ENCODE measurements around the gene DCAF15.
A peak's percentile ranks its signal among the peaks of the same experiment; 100 is the strongest.

The DCAF15 gene

GRCh38 chr19:13952154-13952930, at the start of gene DCAF15:
TSS of gene DCAF15 (plus strand) at chr19:13952509. CDS start at chr19:13952513, 4 bp downstream.
- Histone ChIP-seq H3K27ac (peak within 1 kb of the TSS; percentile 83 to 94 (median 90)), H3K9ac (peak within 1 kb of the TSS; percentile 85 to 93 (median 90)), H3K9me3 (replicated peaks in 1 of 11) (no peaks in the 10 kb centered on the region), H3K4me3 (peak within 1 kb of the TSS; percentile 69 to 88 (median 80)), H3K36me3 (peaks cover 31 to 38% (median 35%) of the 10 kb centered on the region in 11 experiments), H3K4me2 (peak within 1 kb of the TSS; percentile 84 to 98 (median 96)), H3K4me1 (peaks cover 11 to 21% (median 20%) of the 10 kb centered on the region in 10 experiments), H3K27me3 (no peaks in the 10 kb centered on the region), H4K20me1 (peaks cover 0 to 46% (median 28%) of the 10 kb centered on the region in 11 experiments; a peak in 18 of 22 replicates)
- no peak for TF ChIP-seq Cebpa-rat (IDR thresholded peaks at IDR 0.05)

DNA sequence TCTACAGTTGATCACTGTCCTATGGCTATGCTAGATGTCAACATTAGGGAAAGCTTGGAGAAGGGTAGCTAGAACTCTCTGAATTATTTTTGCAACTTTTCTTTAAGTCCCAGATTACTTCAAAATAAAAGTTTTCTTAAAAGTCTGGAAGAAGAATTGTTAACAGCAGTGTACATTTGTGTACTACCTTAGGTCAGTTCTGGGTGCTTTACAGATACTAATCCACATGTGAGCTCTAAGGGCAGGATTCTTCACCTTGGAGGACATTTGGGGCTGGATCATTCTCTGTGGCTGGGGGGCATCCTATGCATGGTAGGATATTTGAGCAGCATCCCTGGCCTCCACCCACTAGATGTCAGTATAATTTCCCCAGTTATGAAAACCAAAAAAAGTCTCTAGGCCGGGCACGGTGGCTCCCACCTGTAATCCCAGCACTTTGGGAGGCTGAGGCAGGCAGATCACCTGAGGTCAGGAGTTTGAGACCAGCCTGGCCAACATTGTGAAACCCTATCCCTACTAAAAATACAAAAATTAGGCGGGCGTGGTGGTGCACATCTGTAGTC, 49.2 kb upstream of the DCAF15 start:
- Histone ChIP-seq H3K9ac (no peak overlapping the region), H3K4me2 (no peak overlapping the region), H3K4me1 (peaks cover 15 to 35% (median 30%) of the 10 kb centered on the region in 10 experiments)

GRCh38 chr19:13905634-13906520, 46.4 kb upstream of the DCAF15 start, which contains the start of the genes BRME1 and CC2D1A:
TSS of gene BRME1 (minus strand) at chr19:13906117. CDS start at chr19:13904892, 1,225 bp downstream.
TSS of gene CC2D1A (plus strand) at chr19:13906201. CDS start at chr19:13906442, 241 bp downstream.
- Histone ChIP-seq H3K9ac (peak within 1 kb of the TSS; percentile 79 to 89 (median 87)), H3K4me1 (peaks cover 23 to 58% (median 46%) of the 10 kb centered on the region in 10 experiments), H4K20me1 (no peaks in the 10 kb centered on the region; a peak in 1 of 22 replicates), H3K36me3 (peaks cover 15 to 17% (median 16%) of the 10 kb centered on the region in 11 experiments), H3K27me3 (no peaks in the 10 kb centered on the region), H3K4me3 (peak within 1 kb of the TSS; percentile 70 to 88 (median 84)), H3K4me2 (peak within 1 kb of the TSS; percentile 69 to 96 (median 91)), H3K9me3 (replicated peaks in 1 of 11) (no peaks in the 10 kb centered on the region), H3K27ac (peak within 1 kb of the TSS; percentile 63 to 85 (median 79); a peak in 21 of 22 replicates)
- no peak for TF ChIP-seq Cebpa-rat (IDR thresholded peaks at IDR 0.05)

More for the DNA sequence above, 49.2 kb upstream of the DCAF15 start:
- no peaks in the 10 kb centered on the region for H3K27me3 ChIP-seq
- no peak overlapping the region for H3K4me3 ChIP-seq
- no peaks in the 10 kb centered on the region for H3K9me3 ChIP-seq (replicated peaks in 1 of 11)
- H3K27ac ChIP-seq, result no peak overlapping the region
- TF ChIP-seq Cebpa-rat (IDR thresholded peaks at IDR 0.05), result no peak
- H4K20me1 ChIP-seq, result no peaks in the 10 kb centered on the region
- no peaks in the 10 kb centered on the region; a peak in 1 of 22 replicates for H3K36me3 ChIP-seq

DNA sequence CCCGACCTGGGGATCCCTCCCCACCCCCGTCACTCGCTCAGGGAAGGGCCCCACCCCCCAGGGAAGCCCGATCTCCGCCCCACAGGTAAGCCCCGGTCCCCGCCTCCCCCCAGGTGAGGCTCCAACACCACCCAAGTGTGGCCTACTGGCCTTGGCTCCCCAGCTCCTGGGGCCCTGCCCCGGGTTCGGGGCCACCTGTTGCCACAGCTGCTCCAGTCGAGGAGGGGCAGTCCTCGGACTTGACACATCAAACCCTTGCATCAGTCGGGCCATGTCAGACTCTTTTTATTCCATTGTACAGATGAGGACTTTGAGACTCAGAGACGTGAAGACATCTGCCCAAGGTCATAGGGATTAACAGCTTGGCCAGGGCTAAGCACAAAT, 45.8 kb upstream of the DCAF15 start:
- peak overlapping the region; percentile 70 to 88 (median 84) for H3K4me3 ChIP-seq
- peaks cover 18 to 24% (median 22%) of the 10 kb centered on the region in 11 experiments for H3K36me3 ChIP-seq
- H3K27ac ChIP-seq, result peak overlapping the region; percentile 63 to 85 (median 79); a peak in 21 of 22 replicates
- TF ChIP-seq Cebpa-rat (IDR thresholded peaks at IDR 0.05), result no peak
- H3K27me3 ChIP-seq, result no peaks in the 10 kb centered on the region
- H3K9ac ChIP-seq, result peak overlapping the region; percentile 79 to 89 (median 87)
- H3K4me2 ChIP-seq, result peak overlapping the region; percentile 69 to 96 (median 91)
- no peaks in the 10 kb centered on the region for H3K9me3 ChIP-seq (replicated peaks in 1 of 11)
- peaks cover 23 to 64% (median 50%) of the 10 kb centered on the region in 10 experiments for H3K4me1 ChIP-seq
- no peaks in the 10 kb centered on the region; a peak in 1 of 22 replicates for H4K20me1 ChIP-seq

DNA sequence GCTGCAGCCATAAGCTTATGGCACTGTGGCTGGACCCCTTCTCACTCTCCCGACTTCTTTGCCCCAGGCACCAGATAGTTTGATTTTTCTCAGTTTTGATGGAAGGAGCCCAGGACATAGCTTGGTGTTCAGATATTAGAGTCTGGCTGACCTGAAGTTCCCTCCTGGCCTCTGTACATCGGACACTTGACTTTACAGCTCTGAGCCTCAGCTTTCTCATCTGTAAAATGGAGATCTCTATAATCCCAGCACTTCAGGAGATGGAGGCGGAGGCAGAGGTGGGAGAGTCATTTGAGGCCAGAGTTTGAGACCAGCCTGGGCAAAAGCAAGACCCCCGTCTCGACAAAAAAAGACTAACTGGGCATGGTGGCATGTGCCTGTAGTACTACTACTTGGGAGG, 45.4 kb upstream of the DCAF15 start:
- Histone ChIP-seq H3K4me2 (peak overlapping the region; percentile 69 to 96 (median 91)), H3K9ac (peak overlapping the region; percentile 79 to 89 (median 87)), H3K4me3 (peak overlapping the region; percentile 70 to 88 (median 84)), H3K27me3 (no peaks in the 10 kb centered on the region), H3K27ac (peak overlapping the region in 6 of 11 experiments; percentile 76 to 83 (median 80); a peak in 7 of 22 replicates), H4K20me1 (no peaks in the 10 kb centered on the region; a peak in 1 of 22 replicates), H3K36me3 (peaks cover 18 to 27% (median 23%) of the 10 kb centered on the region in 11 experiments), H3K4me1 (peaks cover 23 to 64% (median 50%) of the 10 kb centered on the region in 10 experiments), H3K9me3 (replicated peaks in 1 of 11) (no peaks in the 10 kb centered on the region)
- no peak for TF ChIP-seq Cebpa-rat (IDR thresholded peaks at IDR 0.05)

DNA sequence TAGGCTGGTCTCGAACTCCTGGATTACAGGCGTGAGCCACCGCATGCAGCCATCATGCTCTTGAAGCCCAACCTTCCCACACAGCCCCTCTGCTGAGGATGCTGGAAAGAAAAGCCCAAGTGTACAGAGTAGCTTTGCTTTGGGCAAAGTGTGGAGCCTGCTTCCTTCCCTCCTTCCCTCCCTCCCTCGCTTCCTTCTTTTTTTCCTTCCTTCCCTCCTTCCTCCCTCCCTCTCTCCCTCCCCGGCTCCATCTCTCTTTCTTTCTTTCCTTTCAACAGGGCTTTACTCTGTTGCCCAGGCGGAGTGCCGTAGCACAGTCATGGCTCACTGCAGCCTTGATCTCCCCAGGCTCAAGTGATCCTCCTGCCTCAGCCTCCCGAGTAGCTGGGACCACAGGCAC, 43.6 kb upstream of the DCAF15 start:
- H3K4me2 ChIP-seq, result peak overlapping the region in 8 of 11 experiments; percentile 7 to 94 (median 82); a peak in 6 of 22 replicates
- peaks cover 36 to 45% (median 41%) of the 10 kb centered on the region in 11 experiments for H3K36me3 ChIP-seq
- peaks cover 23 to 61% (median 47%) of the 10 kb centered on the region in 10 experiments for H3K4me1 ChIP-seq
- H3K27me3 ChIP-seq, result no peaks in the 10 kb centered on the region
- TF ChIP-seq Cebpa-rat (IDR thresholded peaks at IDR 0.05), result no peak
- no peaks in the 10 kb centered on the region for H3K9me3 ChIP-seq (replicated peaks in 1 of 11)
- no peak overlapping the region for H3K9ac ChIP-seq
- H4K20me1 ChIP-seq, result no peaks in the 10 kb centered on the region; a peak in 1 of 22 replicates
- no peak overlapping the region for H3K4me3 ChIP-seq
- no peak overlapping the region for H3K27ac ChIP-seq

DNA sequence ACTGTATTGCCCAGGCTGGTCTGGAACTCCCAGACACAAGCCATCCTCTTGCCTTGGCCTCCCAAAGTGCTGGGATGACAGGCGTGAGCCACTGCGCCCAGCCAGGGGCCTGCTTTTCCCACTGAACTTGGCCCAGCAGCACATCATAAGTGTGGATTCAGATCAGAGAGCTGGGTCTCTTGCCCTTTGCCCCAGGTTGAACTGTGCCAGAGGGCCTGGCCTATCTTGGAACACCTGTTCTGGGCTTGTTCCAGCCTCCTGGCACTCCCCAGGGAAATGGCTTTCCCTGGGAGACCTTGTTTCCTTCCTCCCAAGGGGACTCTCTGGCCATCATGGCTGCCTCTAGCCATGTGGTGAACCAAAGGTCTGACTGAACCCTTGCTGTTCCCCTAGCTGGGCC, 42.9 kb upstream of the DCAF15 start:
- Histone ChIP-seq H3K4me1 (peaks cover 23 to 59% (median 44%) of the 10 kb centered on the region in 10 experiments), H3K4me2 (peak overlapping the region in 6 of 11 experiments; percentile 10 to 34 (median 16); a peak in 6 of 22 replicates), H3K9ac (peak overlapping the region in 2 of 11 experiments; percentile 2 to 17; a peak in 1 of 22 replicates), H3K36me3 (peaks cover 42 to 53% (median 49%) of the 10 kb centered on the region in 11 experiments), H3K4me3 (no peak overlapping the region), H3K9me3 (replicated peaks in 1 of 11) (no peaks in the 10 kb centered on the region), H3K27ac (peak overlapping the region in 5 of 11 experiments; percentile 4 to 32 (median 21); a peak in 4 of 22 replicates), H3K27me3 (no peaks in the 10 kb centered on the region), H4K20me1 (no peaks in the 10 kb centered on the region; a peak in 1 of 22 replicates)
- TF ChIP-seq Cebpa-rat (IDR thresholded peaks at IDR 0.05), result no peak

GRCh38 chr19:13913352-13913751, 39.0 kb upstream of the DCAF15 start:
- no peak overlapping the region for H3K4me2 ChIP-seq
- H4K20me1 ChIP-seq, result no peaks in the 10 kb centered on the region; a peak in 2 of 22 replicates
- TF ChIP-seq Cebpa-rat (IDR thresholded peaks at IDR 0.05), result no peak
- no peak overlapping the region for H3K4me3 ChIP-seq
- H3K9ac ChIP-seq, result no peak overlapping the region
- H3K9me3 ChIP-seq (replicated peaks in 1 of 11), result no peaks in the 10 kb centered on the region
- peaks cover 76 to 92% (median 87%) of the 10 kb centered on the region in 11 experiments for H3K36me3 ChIP-seq
- peaks cover 2 to 29% (median 19%) of the 10 kb centered on the region in 10 experiments; a peak in 17 of 20 replicates for H3K4me1 ChIP-seq
- no peaks in the 10 kb centered on the region for H3K27me3 ChIP-seq
- H3K27ac ChIP-seq, result no peak overlapping the region

Measured in BLaER1 treated with 17β-estradiol and CSF1 and Interleukin-3, amounts not matched to agents 10 nM and 100 nM (cell line).